ENCODE data around the gene SLC37A1.
"Not testable (repeated sequence)": the region's sequence is repeated elsewhere in the genome, so short reads cannot be mapped to it uniquely, and the experiment has no call there.

The SLC37A1 gene

DNA sequence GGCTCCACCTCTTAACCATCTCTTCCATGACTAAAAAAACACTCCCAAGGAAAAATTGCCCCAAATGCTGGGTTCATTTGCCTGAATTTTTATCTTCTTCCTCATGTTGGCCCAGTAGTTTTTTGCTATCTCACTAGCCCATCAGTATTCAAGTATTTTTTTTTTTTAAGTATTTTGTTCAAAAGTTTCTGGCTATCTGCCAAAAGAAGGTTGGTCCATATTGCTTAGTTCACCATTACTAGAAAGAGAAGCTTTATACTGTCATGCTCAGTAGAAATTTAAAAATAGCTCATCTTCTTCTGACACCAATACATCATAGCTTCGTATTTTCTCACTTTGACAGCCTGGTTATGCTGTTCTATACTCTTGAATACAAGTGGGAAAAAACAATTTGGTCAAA, 98.7 kb downstream of the SLC37A1 start:
- no peak for DNase-seq
- no peak overlapping the region for H3K4me3 ChIP-seq (ENCODE audit: insufficient read depth, low read depth, low read length, poor library complexity, severe bottlenecking)
- no peaks in the 10 kb centered on the region for H3K27me3 ChIP-seq (replicated peaks; ENCODE audit: control insufficient read depth, insufficient read depth, low read length, poor library complexity, severe bottlenecking)
- H3K27ac ChIP-seq (ENCODE audit: insufficient read depth, low read length, poor library complexity, severe bottlenecking), result no peak overlapping the region
- H3K36me3 ChIP-seq (ENCODE audit: control insufficient read depth, insufficient read depth, low read length), result no peaks in the 10 kb centered on the region
- H3K9me3 ChIP-seq (ENCODE audit: control insufficient read depth, low read length), result no peaks in the 10 kb centered on the region
- H3K4me1 ChIP-seq (ENCODE audit: control insufficient read depth, insufficient read depth, low read length, poor library complexity, severe bottlenecking), result peaks cover 26% of the 10 kb centered on the region

DNA sequence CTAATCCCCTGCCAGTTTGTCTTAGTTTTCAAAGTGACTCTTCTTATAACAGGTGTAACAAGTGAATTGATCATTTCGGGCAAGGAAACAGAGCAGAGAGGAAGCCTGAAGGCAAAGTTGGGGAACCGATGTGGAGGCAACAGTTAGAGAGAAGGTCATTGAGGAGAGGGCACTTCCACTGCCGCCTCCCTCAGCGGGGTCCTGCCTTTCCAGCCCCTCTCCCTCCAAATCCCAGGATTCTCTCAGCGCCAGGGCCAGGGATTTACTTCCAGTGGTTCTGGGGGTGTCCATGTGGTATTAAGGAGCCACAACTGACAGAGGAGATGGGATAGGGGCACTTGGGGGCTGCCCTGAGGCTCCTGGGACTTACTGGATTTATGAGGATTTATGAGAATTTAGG, 100.1 kb downstream of the SLC37A1 start:
- Histone ChIP-seq H3K4me3 (ENCODE audit: insufficient read depth, low read depth, low read length, poor library complexity, severe bottlenecking) (no peak overlapping the region), H3K4me1 (ENCODE audit: control insufficient read depth, insufficient read depth, low read length, poor library complexity, severe bottlenecking) (peaks cover 26% of the 10 kb centered on the region), H3K9me3 (ENCODE audit: control insufficient read depth, low read length) (no peaks in the 10 kb centered on the region), H3K27me3 (replicated peaks; ENCODE audit: control insufficient read depth, insufficient read depth, low read length, poor library complexity, severe bottlenecking) (no peaks in the 10 kb centered on the region), H3K36me3 (ENCODE audit: control insufficient read depth, insufficient read depth, low read length) (no peaks in the 10 kb centered on the region), H3K27ac (ENCODE audit: insufficient read depth, low read length, poor library complexity, severe bottlenecking) (no peak overlapping the region)
- DNase-seq, result no peak

DNA sequence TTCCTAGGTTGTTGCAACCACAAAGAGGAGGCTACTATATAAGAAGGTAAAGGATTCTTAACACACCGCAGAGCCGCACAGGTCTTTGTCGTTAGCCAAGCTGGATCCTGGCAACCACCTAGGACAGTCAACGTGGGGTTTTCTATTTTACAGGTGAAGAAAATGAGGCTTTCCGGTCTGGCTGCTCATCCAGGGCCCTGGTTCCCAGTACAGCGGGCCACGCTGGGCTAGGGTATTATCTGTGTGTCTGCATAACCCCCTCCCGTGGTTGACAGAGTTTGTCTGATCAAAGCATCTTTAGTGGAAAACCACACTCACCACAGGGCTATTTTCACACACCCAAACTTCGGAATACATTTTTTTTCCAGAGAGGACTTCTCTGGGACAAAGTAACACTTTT, 100.7 kb downstream of the SLC37A1 start:
- no peaks in the 10 kb centered on the region for H3K27me3 ChIP-seq (replicated peaks; ENCODE audit: control insufficient read depth, insufficient read depth, low read length, poor library complexity, severe bottlenecking)
- peaks cover 26% of the 10 kb centered on the region for H3K4me1 ChIP-seq (ENCODE audit: control insufficient read depth, insufficient read depth, low read length, poor library complexity, severe bottlenecking)
- H3K27ac ChIP-seq (ENCODE audit: insufficient read depth, low read length, poor library complexity, severe bottlenecking), result peak overlapping the region; percentile 74
- DNase-seq, result peak; percentile 43 to 52 (median 45)
- H3K9me3 ChIP-seq (ENCODE audit: control insufficient read depth, low read length), result no peaks in the 10 kb centered on the region
- H3K4me3 ChIP-seq (ENCODE audit: insufficient read depth, low read depth, low read length, poor library complexity, severe bottlenecking), result peak overlapping the region; percentile 43
- no peaks in the 10 kb centered on the region for H3K36me3 ChIP-seq (ENCODE audit: control insufficient read depth, insufficient read depth, low read length)

DNA sequence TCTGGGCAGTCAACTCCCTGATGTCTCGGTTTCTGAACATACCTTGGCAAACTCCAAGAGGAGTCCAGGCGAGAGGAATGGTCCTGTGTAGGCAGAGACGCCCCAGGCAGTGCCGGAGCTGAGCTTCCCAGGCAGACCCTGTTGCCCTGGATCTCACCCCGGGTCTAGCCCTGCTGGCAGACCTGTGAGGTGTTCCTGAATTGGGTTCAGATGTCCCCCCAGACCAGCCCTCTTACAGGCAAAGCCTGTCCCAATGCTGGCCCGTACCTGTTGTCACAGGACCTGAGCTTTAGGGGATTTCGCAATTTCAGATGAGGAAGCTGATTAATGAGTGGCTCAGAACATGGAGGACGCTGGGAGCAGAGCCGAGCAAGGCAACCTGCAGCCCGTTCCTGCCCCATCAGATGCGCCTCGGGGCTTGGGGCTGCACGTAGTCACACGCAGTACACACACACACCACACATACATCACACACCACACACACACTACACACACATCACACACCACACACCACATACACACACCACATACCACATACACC, 101.2 kb downstream of the SLC37A1 start:
- DNase-seq, result peak; percentile 36 to 45 (median 40)

DNA sequence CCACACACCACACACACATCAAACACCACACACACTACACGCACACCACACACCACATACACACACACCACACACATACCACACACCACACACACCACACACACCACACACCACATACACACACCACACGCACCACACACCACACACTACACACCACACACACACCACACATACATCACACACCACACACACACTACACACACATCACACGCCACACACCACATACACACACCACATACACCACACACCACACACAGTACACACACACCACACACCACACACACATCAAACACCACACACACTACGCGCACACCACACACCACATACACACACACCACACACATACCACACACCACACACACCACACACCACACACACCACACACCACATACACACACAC, 101.7 kb downstream of the SLC37A1 start:
- DNase-seq; H3K9me3 ChIP-seq (ENCODE audit: control insufficient read depth, low read length); H3K27ac ChIP-seq (ENCODE audit: insufficient read depth, low read length, poor library complexity, severe bottlenecking); H3K36me3 ChIP-seq (ENCODE audit: control insufficient read depth, insufficient read depth, low read length); H3K27me3 ChIP-seq (replicated peaks; ENCODE audit: control insufficient read depth, insufficient read depth, low read length, poor library complexity, severe bottlenecking): not testable (repeated sequence)
- Histone ChIP-seq H3K4me3 (ENCODE audit: insufficient read depth, low read depth, low read length, poor library complexity, severe bottlenecking) (peak overlapping the region; percentile 43), H3K4me1 (ENCODE audit: control insufficient read depth, insufficient read depth, low read length, poor library complexity, severe bottlenecking) (peaks cover 26% of the 10 kb centered on the region)

More for the DNA sequence above, 101.2 kb downstream of the SLC37A1 start:
- H3K36me3 ChIP-seq (ENCODE audit: control insufficient read depth, insufficient read depth, low read length), result no peaks in the 10 kb centered on the region
- no peaks in the 10 kb centered on the region for H3K27me3 ChIP-seq (replicated peaks; ENCODE audit: control insufficient read depth, insufficient read depth, low read length, poor library complexity, severe bottlenecking)
- peak overlapping the region; percentile 43 for H3K4me3 ChIP-seq (ENCODE audit: insufficient read depth, low read depth, low read length, poor library complexity, severe bottlenecking)
- peak overlapping the region; percentile 74 for H3K27ac ChIP-seq (ENCODE audit: insufficient read depth, low read length, poor library complexity, severe bottlenecking)
- no peaks in the 10 kb centered on the region for H3K9me3 ChIP-seq (ENCODE audit: control insufficient read depth, low read length)
- peaks cover 26% of the 10 kb centered on the region for H3K4me1 ChIP-seq (ENCODE audit: control insufficient read depth, insufficient read depth, low read length, poor library complexity, severe bottlenecking)

DNA sequence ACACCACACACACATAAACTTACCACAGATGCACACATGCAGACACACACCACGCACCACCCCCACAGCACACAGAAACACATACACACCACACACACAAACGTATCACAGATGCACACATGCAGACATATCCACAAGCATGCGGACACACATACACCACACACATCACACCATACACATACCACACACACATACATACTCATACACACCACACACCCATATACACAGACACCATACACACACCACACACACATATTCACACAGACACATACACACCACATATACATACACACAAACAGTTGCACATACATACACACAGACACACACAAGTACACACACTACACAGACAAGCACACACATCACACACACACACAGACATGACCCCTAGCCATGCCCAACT, 102.3 kb downstream of the SLC37A1 start:
- Histone ChIP-seq H3K27ac (ENCODE audit: insufficient read depth, low read length, poor library complexity, severe bottlenecking) (no peak overlapping the region), H3K4me3 (ENCODE audit: insufficient read depth, low read depth, low read length, poor library complexity, severe bottlenecking) (peak overlapping the region; percentile 35), H3K36me3 (ENCODE audit: control insufficient read depth, insufficient read depth, low read length) (no peaks in the 10 kb centered on the region), H3K9me3 (ENCODE audit: control insufficient read depth, low read length) (no peaks in the 10 kb centered on the region), H3K27me3 (replicated peaks; ENCODE audit: control insufficient read depth, insufficient read depth, low read length, poor library complexity, severe bottlenecking) (no peaks in the 10 kb centered on the region), H3K4me1 (ENCODE audit: control insufficient read depth, insufficient read depth, low read length, poor library complexity, severe bottlenecking) (peaks cover 26% of the 10 kb centered on the region)
- no peak for DNase-seq

DNA sequence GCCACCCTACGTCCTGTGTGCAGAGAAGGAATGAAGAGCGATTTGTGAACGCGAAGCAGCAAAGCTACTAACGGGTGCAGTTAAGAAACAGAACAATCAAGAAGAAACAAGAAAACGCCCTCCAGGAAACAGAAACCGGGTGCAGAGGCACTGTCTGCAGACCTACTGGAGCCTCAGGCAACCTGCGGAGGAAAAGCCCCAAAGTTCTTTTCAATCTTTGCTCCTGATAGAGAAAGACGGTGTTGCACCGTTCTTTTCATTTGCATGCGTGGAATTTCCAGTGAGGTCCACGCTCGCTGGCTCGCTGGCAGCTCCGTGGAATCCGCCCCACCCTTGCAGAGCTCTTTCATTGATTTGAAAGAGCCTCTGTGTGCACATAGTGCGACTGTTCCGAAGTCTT, 102.8 kb downstream of the SLC37A1 start:
- DNase-seq, result no peak
- Histone ChIP-seq H3K4me3 (ENCODE audit: insufficient read depth, low read depth, low read length, poor library complexity, severe bottlenecking) (peak overlapping the region; percentile 35), H3K9me3 (ENCODE audit: control insufficient read depth, low read length) (no peaks in the 10 kb centered on the region), H3K4me1 (ENCODE audit: control insufficient read depth, insufficient read depth, low read length, poor library complexity, severe bottlenecking) (peaks cover 26% of the 10 kb centered on the region), H3K27ac (ENCODE audit: insufficient read depth, low read length, poor library complexity, severe bottlenecking) (no peak overlapping the region), H3K27me3 (replicated peaks; ENCODE audit: control insufficient read depth, insufficient read depth, low read length, poor library complexity, severe bottlenecking) (no peaks in the 10 kb centered on the region), H3K36me3 (ENCODE audit: control insufficient read depth, insufficient read depth, low read length) (no peaks in the 10 kb centered on the region)

DNA sequence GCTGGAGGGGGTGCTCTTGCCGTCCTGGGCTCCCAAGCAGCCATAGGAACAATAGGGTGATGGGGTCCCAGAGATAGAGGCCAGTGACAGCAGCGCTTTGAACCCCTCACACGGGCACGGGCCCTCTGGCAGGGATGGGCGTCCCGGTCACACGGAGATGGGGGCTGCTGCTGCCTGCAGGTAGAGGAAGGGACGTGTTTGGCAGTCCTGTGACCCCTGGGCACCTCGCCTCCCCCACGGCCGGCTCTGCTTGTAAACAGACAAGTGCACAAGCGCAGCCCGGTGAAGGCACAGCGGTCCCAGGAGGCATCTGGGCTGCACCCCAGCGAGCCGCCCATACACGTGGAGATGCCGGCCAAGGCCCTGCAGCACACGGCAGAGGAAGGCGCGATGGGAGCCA, 103.3 kb downstream of the SLC37A1 start:
- Histone ChIP-seq H3K27ac (ENCODE audit: insufficient read depth, low read length, poor library complexity, severe bottlenecking) (no peak overlapping the region), H3K36me3 (ENCODE audit: control insufficient read depth, insufficient read depth, low read length) (no peaks in the 10 kb centered on the region), H3K9me3 (ENCODE audit: control insufficient read depth, low read length) (no peaks in the 10 kb centered on the region), H3K27me3 (replicated peaks; ENCODE audit: control insufficient read depth, insufficient read depth, low read length, poor library complexity, severe bottlenecking) (no peaks in the 10 kb centered on the region), H3K4me3 (ENCODE audit: insufficient read depth, low read depth, low read length, poor library complexity, severe bottlenecking) (peak overlapping the region; percentile 35), H3K4me1 (ENCODE audit: control insufficient read depth, insufficient read depth, low read length, poor library complexity, severe bottlenecking) (peaks cover 26% of the 10 kb centered on the region)
- DNase-seq, result no peak

DNA sequence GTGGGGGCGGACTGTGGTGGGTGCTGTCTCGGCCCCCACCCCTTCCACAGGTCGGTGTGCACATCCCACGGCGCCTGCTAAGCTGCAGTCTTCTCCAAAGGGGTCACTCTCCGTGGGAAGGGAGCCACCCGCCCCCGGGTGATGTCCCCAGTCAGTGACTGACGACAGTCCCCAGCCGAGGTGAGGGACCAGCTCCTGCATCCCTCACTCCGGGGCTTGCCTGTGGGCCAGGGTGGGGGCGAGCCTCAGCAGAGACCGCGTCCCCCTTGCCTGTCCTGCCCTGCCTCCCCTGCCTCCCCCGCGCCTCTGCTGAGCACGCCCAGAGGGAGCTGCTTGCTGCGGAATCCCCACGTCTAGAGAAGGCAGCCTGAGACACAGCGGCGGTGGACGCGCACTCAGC, 103.8 kb downstream of the SLC37A1 start:
- no peak for DNase-seq
- H3K36me3 ChIP-seq (ENCODE audit: control insufficient read depth, insufficient read depth, low read length), result no peaks in the 10 kb centered on the region
- no peak overlapping the region for H3K27ac ChIP-seq (ENCODE audit: insufficient read depth, low read length, poor library complexity, severe bottlenecking)
- peaks cover 26% of the 10 kb centered on the region for H3K4me1 ChIP-seq (ENCODE audit: control insufficient read depth, insufficient read depth, low read length, poor library complexity, severe bottlenecking)
- no peaks in the 10 kb centered on the region for H3K9me3 ChIP-seq (ENCODE audit: control insufficient read depth, low read length)
- H3K27me3 ChIP-seq (replicated peaks; ENCODE audit: control insufficient read depth, insufficient read depth, low read length, poor library complexity, severe bottlenecking), result no peaks in the 10 kb centered on the region
- no peak overlapping the region for H3K4me3 ChIP-seq (ENCODE audit: insufficient read depth, low read depth, low read length, poor library complexity, severe bottlenecking)

DNA sequence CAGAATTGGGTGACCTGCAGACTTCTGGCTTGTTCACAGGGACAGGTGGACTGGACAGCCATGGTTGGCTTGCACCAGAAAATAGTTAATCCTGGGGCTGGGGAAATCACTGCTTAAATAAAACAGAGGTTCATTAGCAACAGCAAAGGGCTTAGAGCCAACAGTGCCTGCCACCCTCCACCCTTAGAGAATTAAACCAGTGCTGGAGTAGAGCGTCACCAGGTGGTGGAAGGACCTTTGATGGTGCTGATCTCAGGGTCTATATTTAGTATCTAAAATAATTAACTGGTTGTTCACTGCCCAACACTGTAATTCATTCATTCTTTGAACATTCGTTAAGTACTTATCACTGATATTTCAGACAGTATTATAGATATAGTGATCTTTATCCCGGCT, 105.1 kb downstream of the SLC37A1 start:
- no peaks in the 10 kb centered on the region for H3K27me3 ChIP-seq (replicated peaks; ENCODE audit: control insufficient read depth, insufficient read depth, low read length, poor library complexity, severe bottlenecking)
- no peaks in the 10 kb centered on the region for H3K9me3 ChIP-seq (ENCODE audit: control insufficient read depth, low read length)
- H3K4me3 ChIP-seq (ENCODE audit: insufficient read depth, low read depth, low read length, poor library complexity, severe bottlenecking), result no peak overlapping the region
- peaks cover 24% of the 10 kb centered on the region for H3K4me1 ChIP-seq (ENCODE audit: control insufficient read depth, insufficient read depth, low read length, poor library complexity, severe bottlenecking)
- no peaks in the 10 kb centered on the region for H3K36me3 ChIP-seq (ENCODE audit: control insufficient read depth, insufficient read depth, low read length)
- DNase-seq, result no peak
- no peak overlapping the region for H3K27ac ChIP-seq (ENCODE audit: insufficient read depth, low read length, poor library complexity, severe bottlenecking)
